ENCODE data around the gene SLC39A2. TPM values are rescaled to one million over a fixed set of nuclear protein-coding genes. Genes with fewer than 3 reads are reported as not detected.

Gene SLC39A2
- total and polyA plus RNA-seq, 9 of the 15 experiments (the other 6 are each of a cell fraction or from before 2014, with no cell fraction given), result 0.06 to 0.09 TPM; not detected in 7

DNA sequence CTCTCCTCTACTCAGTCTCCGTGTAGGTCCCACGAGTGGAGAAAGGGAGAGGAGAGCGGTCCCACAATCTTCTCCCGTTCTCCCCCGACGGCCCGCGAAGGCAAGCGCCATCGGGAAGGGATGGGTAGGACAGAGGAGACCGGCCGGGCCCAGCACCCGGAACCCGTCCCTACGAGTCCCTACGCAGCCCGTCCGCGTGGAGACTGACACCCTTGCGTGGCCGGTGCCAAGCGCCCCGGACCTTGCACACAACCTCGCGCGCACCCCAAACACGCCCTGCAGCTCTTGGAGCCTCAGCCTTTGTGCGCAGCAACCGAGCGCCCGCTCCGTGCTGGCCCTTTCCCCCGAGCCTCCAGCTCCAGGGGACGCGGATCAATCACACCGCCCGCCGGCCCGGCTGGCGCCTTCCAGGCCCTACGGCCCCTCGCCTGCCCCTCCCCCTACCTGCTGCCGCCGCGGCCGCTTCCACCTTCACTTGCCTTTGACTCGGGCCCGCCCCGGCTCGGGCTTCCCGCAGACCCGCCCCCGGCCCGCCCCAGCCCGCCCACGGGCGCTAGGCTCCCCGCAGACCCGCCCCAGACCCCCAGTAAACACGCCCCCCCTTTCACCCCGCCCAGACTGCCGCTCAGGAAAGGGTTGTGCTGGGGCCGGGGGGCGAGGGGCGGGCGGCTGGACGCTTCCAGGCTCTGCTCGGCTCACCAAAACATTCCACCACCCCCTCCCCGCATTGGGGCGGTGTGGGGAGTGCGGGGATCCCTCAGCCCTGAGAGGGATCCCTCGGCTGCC is 25.7 kb downstream of the SLC39A2 start, which contains the start of gene NDRG2 (continued):
- TF ChIP-seq, protein P1, sequence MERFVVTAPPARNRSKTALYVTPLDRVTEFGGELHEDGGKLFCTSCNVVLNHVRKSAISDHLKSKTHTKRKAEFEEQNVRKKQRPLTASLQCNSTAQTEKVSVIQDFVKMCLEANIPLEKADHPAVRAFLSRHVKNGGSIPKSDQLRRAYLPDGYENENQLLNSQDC (CRISPR knock-in tag; IDR thresholded peaks at IDR 0.05), result peak; percentile 42; the same call in 1 of the 2 replicates
- no peak for TF ChIP-seq ZSCAN32 (CRISPR knock-in tag; IDR thresholded peaks at IDR 0.05)
- TF ChIP-seq BRD9 (IDR thresholded peaks at IDR 0.05; ENCODE audit: low read depth, partially characterized antibody), result no peak
- TF ChIP-seq, protein P2, sequence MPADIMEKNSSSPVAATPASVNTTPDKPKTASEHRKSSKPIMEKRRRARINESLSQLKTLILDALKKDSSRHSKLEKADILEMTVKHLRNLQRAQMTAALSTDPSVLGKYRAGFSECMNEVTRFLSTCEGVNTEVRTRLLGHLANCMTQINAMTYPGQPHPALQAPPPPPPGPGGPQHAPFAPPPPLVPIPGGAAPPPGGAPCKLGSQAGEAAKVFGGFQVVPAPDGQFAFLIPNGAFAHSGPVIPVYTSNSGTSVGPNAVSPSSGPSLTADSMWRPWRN (IDR thresholded peaks at IDR 0.05; ENCODE audit: low read depth), result no peak
- TF ChIP-seq PTRF (tag; IDR thresholded peaks at IDR 0.05), result no peak
- TF ChIP-seq SMC3 (conservative IDR thresholded peaks at IDR 0.05; ENCODE audit: insufficient read depth, low read depth, low read length), result no peak
- peak; percentile 48; the same call in 1 of the 2 replicates for TF ChIP-seq ZBTB17 (CRISPR knock-in tag; IDR thresholded peaks at IDR 0.05)
- TF ChIP-seq GABPB1 (CRISPR knock-in tag; IDR thresholded peaks at IDR 0.05), result 0 out of 2 replicates have a peak, but pooled peaks have one; percentile 15
- TF ChIP-seq FOXM1 (IDR thresholded peaks at IDR 0.05; ENCODE audit: low read depth), result no peak
- TF ChIP-seq FOXM1 (CRISPR knock-in tag; IDR thresholded peaks at IDR 0.05; ENCODE audit: low read depth), result no peak
- TF ChIP-seq ELF4 (CRISPR knock-in tag; IDR thresholded peaks at IDR 0.05), result no peak
- no peak for TF ChIP-seq PRPF4 (IDR thresholded peaks at IDR 0.05; ENCODE audit: insufficient read depth, low read depth, low read length, poor library complexity, severe bottlenecking)
- no peak for TF ChIP-seq NEUROD1 (IDR thresholded peaks at IDR 0.05; ENCODE audit: borderline replicate concordance, low read depth, low read length, partially characterized antibody)
- no peak for TF ChIP-seq NCOA2 (IDR thresholded peaks at IDR 0.05; ENCODE audit: partially characterized antibody in 2 of 2)
- TF ChIP-seq GTF2F1 (IDR thresholded peaks at IDR 0.05; ENCODE audit: low read depth, low read length), result no peak

Measured in K562 (cell line).